Amygdala (tissue), 56 donors: ENCODE results near the gene LRRC15.

Experiments
- DNase-seq, 56 donors: peaks; one replicate each; lab custom pipeline; 2025; lab: John Stamatoyannopoulos, UW

Gene LRRC15

GRCh38 chr3:194321693-194322640, 47.6 kb downstream of the LRRC15 start:
- no peak for DNase-seq

GRCh38 chr3:194320744-194321243, 48.7 kb downstream of the LRRC15 start:
- no peak for DNase-seq

GRCh38 chr3:194320100-194320499, 49.4 kb downstream of the LRRC15 start:
- no peak for DNase-seq

GRCh38 chr3:194318511-194319161, 50.9 kb downstream of the LRRC15 start:
- no peak for DNase-seq

GRCh38 chr3:194316918-194317317, 52.6 kb downstream of the LRRC15 start:
- DNase-seq, result no peak

GRCh38 chr3:194315965-194316361, 53.6 kb downstream of the LRRC15 start:
- peak in 1 of 56 donors; percentile 41 for DNase-seq

GRCh38 chr3:194315088-194315964, 54.2 kb downstream of the LRRC15 start:
- DNase-seq, result peak in 54 of 56 donors; percentile 13 to 88 (median 65)

GRCh38 chr3:194314388-194315068, 55.0 kb downstream of the LRRC15 start:
- no peak for DNase-seq

GRCh38 chr3:194313560-194314387, 55.8 kb downstream of the LRRC15 start:
- no peak for DNase-seq

GRCh38 chr3:194312743-194313281, 56.7 kb downstream of the LRRC15 start:
- peak in 8 of 56 donors; percentile 16 to 54 (median 26) for DNase-seq

- no peak for DNase-seq
Observed at GRCh38 chr3:194312186-194312742, 57.3 kb downstream of the LRRC15 start.

GRCh38 chr3:194311000-194311399, 58.5 kb downstream of the LRRC15 start:
- no peak for DNase-seq

GRCh38 chr3:194310060-194310835, 59.3 kb downstream of the LRRC15 start:
- DNase-seq, result peak in 4 of 56 donors; percentile 10 to 27 (median 23)

- DNase-seq, result no peak
Observed at GRCh38 chr3:194308601-194309449, 60.7 kb downstream of the LRRC15 start.

- no peak for DNase-seq
Observed at GRCh38 chr3:194307849-194308248, 61.7 kb downstream of the LRRC15 start.
